Neural progenitor cell (in vitro differentiated cells): ENCODE data around the gene RND1. TPM values are rescaled to one million over a fixed set of nuclear protein-coding genes. Genes with fewer than 3 reads are reported as not detected.

Experiments
- DNase-seq: peaks from one replicate; pipeline ENCODE4 v3.0.0-alpha.2; 2016; ENCODE audit warnings: low spot score
- H2AFZ ChIP-seq: fragments of 200-600 bp; sonication (generic); replicated peaks from 2 replicates; pipeline ENCODE4 v1.6.1; 2016; ENCODE audit warnings: antibody characterized with exemption
- H3F3A ChIP-seq: fragments of 200-600 bp; sonication (generic); 2 replicates; pipeline ENCODE4 v1.6.1; 2016; ENCODE audit warnings: antibody characterized with exemption, low read depth
- H3K27ac ChIP-seq: fragments of 200-600 bp; sonication (generic); 2 replicates; pipeline ENCODE4 v1.5.1; 2016; ENCODE audit warnings: mild to moderate bottlenecking
- H3K27me3 ChIP-seq: fragments of 200-600 bp; sonication (generic); 2 replicates; pipeline ENCODE4 v1.6.1; 2016; ENCODE audit warnings: mild to moderate bottlenecking, moderate library complexity
- H3K36me3 ChIP-seq: fragments of 200-600 bp; sonication (generic); 2 replicates; pipeline ENCODE4 v1.5.1; 2016
- H3K4me1 ChIP-seq: fragments of 200-600 bp; sonication (generic); 2 replicates; pipeline ENCODE4 v1.6.1; 2016; ENCODE audit warnings: mixed run types
- H3K4me2 ChIP-seq: fragments of 200-600 bp; sonication (generic); 2 replicates; pipeline ENCODE4 v1.6.1; 2016
- H3K4me3 ChIP-seq: fragments of 200-600 bp; sonication (generic); 2 replicates; pipeline ENCODE4 v1.5.1; 2016
- H3K79me2 ChIP-seq: fragments of 200-600 bp; sonication (generic); 2 replicates; pipeline ENCODE4 v1.6.1; 2016; ENCODE audit warnings: low read depth
- H3K9ac ChIP-seq: fragments of 200-600 bp; sonication (generic); 2 replicates; pipeline ENCODE4 v1.6.1; 2016
- H3K9me3 ChIP-seq: fragments of 200-600 bp; sonication (generic); 2 replicates; pipeline ENCODE4 v1.5.1; 2016; ENCODE audit warnings: low read depth
- H4K20me1 ChIP-seq: fragments of 200-600 bp; sonication (generic); 2 replicates; pipeline ENCODE4 v1.6.1; 2016; ENCODE audit warnings: low read depth
- H3K27ac Mint-ChIP-seq: 3 replicates; pipeline ENCODE4 v1.8.0; 2021; ENCODE audit warnings: mixed read lengths
- H3K27me3 Mint-ChIP-seq: 2 replicates; pipeline ENCODE4 v1.8.0; 2022; ENCODE audit warnings: low read depth, mild to moderate bottlenecking, inconsistent platforms, moderate library complexity, mixed read lengths; ENCODE audit not compliant: insufficient read depth
- H3K36me3 Mint-ChIP-seq: 3 replicates; pipeline ENCODE4 v1.8.0; 2021; ENCODE audit warnings: mixed read lengths
- H3K4me1 Mint-ChIP-seq: 3 replicates; pipeline ENCODE4 v1.8.0; 2021; ENCODE audit warnings: mixed read lengths
- H3K4me3 Mint-ChIP-seq: 3 replicates; pipeline ENCODE4 v1.8.0; 2021; ENCODE audit warnings: mild to moderate bottlenecking, moderate library complexity, mixed read lengths
- H3K9me3 Mint-ChIP-seq: 3 replicates; pipeline ENCODE4 v1.8.0; 2020; ENCODE audit warnings: mixed read lengths
- EZH2 ChIP-seq: fragments of 200-600 bp; sonication (generic); IDR thresholded peaks from 2 replicates; pipeline ENCODE4 v1.6.1; 2017; ENCODE audit warnings: antibody characterized with exemption, mild to moderate bottlenecking, moderate library complexity
- EZH2phosphoT487 ChIP-seq: fragments of 200-600 bp; sonication (generic); IDR thresholded peaks from 2 replicates; pipeline ENCODE4 v1.6.1; 2017; ENCODE audit warnings: antibody characterized with exemption
- total RNA-seq: library from RNA; depleted of rRNA; stranded (reverse); fragments of >200 nt; gene quantifications from 2 replicates; pipeline ENCODE4 v1.2.3, GENCODE V29; 2015; ENCODE audit warnings: low replicate concordance
- TF ChIP-seq, protein P1 (sequence below): fragments of 200-600 bp; sonication (generic); IDR thresholded peaks from 2 replicates; pipeline ENCODE4 v1.5.1; 2017; ENCODE audit warnings: antibody characterized with exemption, mild to moderate bottlenecking

The RND1 gene
- total RNA-seq, 1 donor from 2014 or later: 9.8 TPM

DNA sequence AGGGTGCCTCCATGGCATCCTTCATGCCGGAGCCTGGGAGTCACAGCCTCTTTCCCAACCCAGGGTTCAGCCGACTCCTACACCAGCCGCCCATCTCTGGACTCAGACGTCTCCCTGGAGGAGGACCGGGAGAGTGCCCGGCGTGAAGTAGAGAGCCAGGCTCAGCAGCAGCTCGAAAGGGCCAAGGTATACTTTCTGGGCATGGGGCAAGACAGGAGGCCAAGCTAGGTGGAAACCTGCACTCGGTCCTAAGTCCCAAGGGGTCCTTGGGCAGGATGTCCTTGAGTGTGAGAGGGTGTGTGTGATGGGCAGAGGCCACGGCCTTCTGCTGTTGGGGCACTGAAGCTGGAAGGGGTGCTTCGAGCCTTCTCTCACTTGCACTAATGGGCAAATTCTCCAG, 42.4 kb downstream of the RND1 start:
- Histone ChIP-seq H3K9me3 (no peaks in the 10 kb centered on the region), H3K4me3 (no peak overlapping the region), H3K4me1 (peaks cover 10% of the 10 kb centered on the region), H4K20me1 (peaks cover 15% of the 10 kb centered on the region), H3K4me2 (no peak overlapping the region), H3K79me2 (peaks cover 12% of the 10 kb centered on the region), H2AFZ (no peak overlapping the region), H3K27ac (no peak overlapping the region), H3K27me3 (no peaks in the 10 kb centered on the region), H3F3A (peaks cover 8% of the 10 kb centered on the region), H3K9ac (no peak overlapping the region), H3K36me3 (no peaks in the 10 kb centered on the region)
- peaks cover 14% of the 10 kb centered on the region for H3K4me1 Mint-ChIP-seq
- TF ChIP-seq, protein P1, sequence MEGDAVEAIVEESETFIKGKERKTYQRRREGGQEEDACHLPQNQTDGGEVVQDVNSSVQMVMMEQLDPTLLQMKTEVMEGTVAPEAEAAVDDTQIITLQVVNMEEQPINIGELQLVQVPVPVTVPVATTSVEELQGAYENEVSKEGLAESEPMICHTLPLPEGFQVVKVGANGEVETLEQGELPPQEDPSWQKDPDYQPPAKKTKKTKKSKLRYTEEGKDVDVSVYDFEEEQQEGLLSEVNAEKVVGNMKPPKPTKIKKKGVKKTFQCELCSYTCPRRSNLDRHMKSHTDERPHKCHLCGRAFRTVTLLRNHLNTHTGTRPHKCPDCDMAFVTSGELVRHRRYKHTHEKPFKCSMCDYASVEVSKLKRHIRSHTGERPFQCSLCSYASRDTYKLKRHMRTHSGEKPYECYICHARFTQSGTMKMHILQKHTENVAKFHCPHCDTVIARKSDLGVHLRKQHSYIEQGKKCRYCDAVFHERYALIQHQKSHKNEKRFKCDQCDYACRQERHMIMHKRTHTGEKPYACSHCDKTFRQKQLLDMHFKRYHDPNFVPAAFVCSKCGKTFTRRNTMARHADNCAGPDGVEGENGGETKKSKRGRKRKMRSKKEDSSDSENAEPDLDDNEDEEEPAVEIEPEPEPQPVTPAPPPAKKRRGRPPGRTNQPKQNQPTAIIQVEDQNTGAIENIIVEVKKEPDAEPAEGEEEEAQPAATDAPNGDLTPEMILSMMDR: no peak
- no peak for TF ChIP-seq EZH2
- no peak for TF ChIP-seq EZH2phosphoT487
- peaks cover 5% of the 10 kb centered on the region for H3K27me3 Mint-ChIP-seq
- H3K36me3 Mint-ChIP-seq: peaks cover 25% of the 10 kb centered on the region
- H3K27ac Mint-ChIP-seq: no peak overlapping the region
- H3K4me3 Mint-ChIP-seq: no peak overlapping the region
- no peaks in the 10 kb centered on the region for H3K9me3 Mint-ChIP-seq
- DNase-seq: no peak

DNA sequence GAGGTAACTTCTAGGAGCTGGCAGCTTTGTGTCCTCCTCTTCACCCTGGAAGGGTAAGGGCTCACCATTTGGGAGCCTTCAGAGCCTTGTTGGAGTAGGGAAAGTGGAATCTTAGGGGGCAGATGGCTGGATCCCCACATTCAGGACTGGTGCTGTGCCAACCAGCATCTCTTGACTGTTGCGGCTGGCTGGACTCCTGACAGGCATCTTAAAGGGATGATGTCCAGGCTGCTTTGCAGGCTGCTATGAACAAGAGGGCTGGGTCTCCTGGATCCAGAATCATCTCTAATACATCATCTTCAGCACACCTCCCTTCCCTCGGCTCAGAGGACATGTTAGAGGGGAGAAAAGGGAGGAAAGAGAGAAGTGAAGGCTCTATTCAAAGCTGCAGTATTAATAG, 43.0 kb downstream of the RND1 start:
- H3K36me3 Mint-ChIP-seq: peaks cover 25% of the 10 kb centered on the region

GRCh38 chr12:48822139-48822538, 43.5 kb downstream of the RND1 start:
- H2AFZ ChIP-seq: no peak overlapping the region
- peaks cover 17% of the 10 kb centered on the region for H3K4me1 ChIP-seq
- no peaks in the 10 kb centered on the region for H3K9me3 Mint-ChIP-seq
- H3F3A ChIP-seq: peaks cover 16% of the 10 kb centered on the region
- no peak overlapping the region for H3K4me3 ChIP-seq
- peaks cover 7% of the 10 kb centered on the region for H3K27me3 Mint-ChIP-seq
- peak overlapping the region; percentile 9 for H3K4me3 Mint-ChIP-seq
- no peak overlapping the region for H3K27ac Mint-ChIP-seq
- H3K27me3 ChIP-seq: peaks cover 8% of the 10 kb centered on the region
- no peak overlapping the region for H3K27ac ChIP-seq
- H3K36me3 Mint-ChIP-seq: peaks cover 25% of the 10 kb centered on the region
- H4K20me1 ChIP-seq: peaks cover 14% of the 10 kb centered on the region
- H3K4me1 Mint-ChIP-seq: peaks cover 20% of the 10 kb centered on the region
- TF ChIP-seq EZH2phosphoT487: no peak
- TF ChIP-seq EZH2: no peak
- TF ChIP-seq, protein P1: no peak
- peaks cover 12% of the 10 kb centered on the region for H3K79me2 ChIP-seq
- H3K36me3 ChIP-seq: no peaks in the 10 kb centered on the region
- no peak for DNase-seq
- H3K4me2 ChIP-seq: no peak overlapping the region
- no peak overlapping the region for H3K9ac ChIP-seq
- H3K9me3 ChIP-seq: no peaks in the 10 kb centered on the region

More for the DNA sequence above, 43.0 kb downstream of the RND1 start:
- no peak for DNase-seq
- H3K27me3 Mint-ChIP-seq: peaks cover 5% of the 10 kb centered on the region
- Histone ChIP-seq H3K4me3 (no peak overlapping the region), H3K9me3 (no peaks in the 10 kb centered on the region), H3K4me1 (peaks cover 12% of the 10 kb centered on the region), H4K20me1 (peaks cover 12% of the 10 kb centered on the region), H3F3A (peaks cover 10% of the 10 kb centered on the region), H3K36me3 (no peaks in the 10 kb centered on the region), H3K27ac (no peak overlapping the region), H3K9ac (no peak overlapping the region), H3K79me2 (peaks cover 12% of the 10 kb centered on the region), H3K27me3 (peaks cover 2% of the 10 kb centered on the region), H3K4me2 (no peak overlapping the region), H2AFZ (no peak overlapping the region)
- no peaks in the 10 kb centered on the region for H3K9me3 Mint-ChIP-seq
- TF ChIP-seq, protein P1: no peak
- TF ChIP-seq EZH2phosphoT487 (no peak), EZH2 (no peak)
- no peak overlapping the region for H3K27ac Mint-ChIP-seq
- no peak overlapping the region for H3K4me3 Mint-ChIP-seq
- peaks cover 14% of the 10 kb centered on the region for H3K4me1 Mint-ChIP-seq
